Ovary (tissue), 3 donors: Measurements from ENCODE around the gene KCNJ5.

Experiments used
- EP300 ChIP-seq: sonication (generic); formaldehyde crosslinking; IDR thresholded peaks from one replicate; pipeline ENCODE4 v1.6.1; 2017; ENCODE audit warnings: antibody characterized with exemption
- POLR2A ChIP-seq: fragments of 450-650 bp; IDR thresholded peaks from one replicate; pipeline ENCODE4 v1.6.1; 2017; ENCODE audit warnings: antibody characterized with exemption, mild to moderate bottlenecking, moderate library complexity
- TF ChIP-seq, protein P1 (sequence below), 3 donors: fragments of 450-650 bp in 2 of 3; fragments of 200-600 bp in 1 of 3; IDR thresholded peaks; one replicate each; pipeline versions ENCODE4 v1.5.1 to v1.8.0; 2016 to 2022; ENCODE audit warnings: antibody characterized with exemption in 3 of 3, mild to moderate bottlenecking in 1 of 3
- donor health status: DM: no; HTN: no; CAD: no.

DNA sequence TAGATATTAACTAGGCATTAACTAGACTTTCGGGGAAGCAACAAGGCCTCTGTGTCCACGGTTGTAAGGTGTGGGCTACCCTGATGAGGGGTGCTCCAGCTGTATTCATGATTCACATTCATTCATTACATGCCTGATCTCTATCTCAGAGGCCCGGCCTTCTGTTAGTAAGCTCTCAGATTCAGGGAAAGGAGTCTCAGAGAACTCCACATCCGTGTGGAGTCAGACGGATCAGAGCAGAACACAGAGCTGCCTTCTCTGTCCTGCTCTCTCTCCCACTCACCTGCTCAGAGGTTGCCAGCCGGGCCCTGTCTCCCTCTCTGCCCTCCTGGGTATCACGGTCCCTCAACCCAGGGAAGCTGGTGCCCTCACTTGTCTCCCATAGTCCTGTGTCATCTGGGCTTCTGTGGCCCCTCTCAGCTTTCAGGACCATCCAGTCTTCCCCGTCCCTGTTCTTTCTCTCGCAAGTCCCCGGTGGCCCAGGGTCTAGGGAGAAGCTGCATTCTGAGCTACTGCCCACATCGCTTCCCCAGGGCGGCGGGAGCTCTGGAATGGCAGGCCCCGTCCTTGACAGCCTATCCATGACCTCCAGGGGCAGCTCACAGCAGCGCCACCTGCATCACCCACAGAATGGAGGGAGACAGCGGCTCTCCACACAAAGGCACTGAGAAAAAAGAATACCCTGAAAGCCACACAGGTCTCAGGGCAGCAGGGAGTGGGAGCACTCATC, 47.2 kb downstream of the KCNJ5 start:
- TF ChIP-seq POLR2A (no peak), EP300 (no peak)
- TF ChIP-seq, protein P1, sequence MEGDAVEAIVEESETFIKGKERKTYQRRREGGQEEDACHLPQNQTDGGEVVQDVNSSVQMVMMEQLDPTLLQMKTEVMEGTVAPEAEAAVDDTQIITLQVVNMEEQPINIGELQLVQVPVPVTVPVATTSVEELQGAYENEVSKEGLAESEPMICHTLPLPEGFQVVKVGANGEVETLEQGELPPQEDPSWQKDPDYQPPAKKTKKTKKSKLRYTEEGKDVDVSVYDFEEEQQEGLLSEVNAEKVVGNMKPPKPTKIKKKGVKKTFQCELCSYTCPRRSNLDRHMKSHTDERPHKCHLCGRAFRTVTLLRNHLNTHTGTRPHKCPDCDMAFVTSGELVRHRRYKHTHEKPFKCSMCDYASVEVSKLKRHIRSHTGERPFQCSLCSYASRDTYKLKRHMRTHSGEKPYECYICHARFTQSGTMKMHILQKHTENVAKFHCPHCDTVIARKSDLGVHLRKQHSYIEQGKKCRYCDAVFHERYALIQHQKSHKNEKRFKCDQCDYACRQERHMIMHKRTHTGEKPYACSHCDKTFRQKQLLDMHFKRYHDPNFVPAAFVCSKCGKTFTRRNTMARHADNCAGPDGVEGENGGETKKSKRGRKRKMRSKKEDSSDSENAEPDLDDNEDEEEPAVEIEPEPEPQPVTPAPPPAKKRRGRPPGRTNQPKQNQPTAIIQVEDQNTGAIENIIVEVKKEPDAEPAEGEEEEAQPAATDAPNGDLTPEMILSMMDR (IDR thresholded peaks at IDR 0.05): no peak
